Gastrocnemius medialis (tissue), 4 donors: ENCODE data around the gene TMEM116.

ENCODE experiments used
- POLR2A ChIP-seq, 2 donors: fragments of 450-650 bp; IDR thresholded peaks; one replicate each; pipeline ENCODE4 v1.6.1; 2017; ENCODE audit warnings: antibody characterized with exemption in 2 of 2, mild to moderate bottlenecking in 2 of 2, moderate library complexity in 2 of 2
- TF ChIP-seq, protein P1 (sequence below), 5 experiments: fragments of 450-650 bp in 3 of 5; fragments of 200-600 bp in 2 of 5; sonication (generic) in 2 of 5; IDR thresholded peaks in 4 of 5; conservative IDR thresholded peaks in 1 of 5; 1 replicate in 4 of 5; 2 replicates in 1 of 5; pipeline ENCODE4 v1.5.1; 2016 to 2019; ENCODE audit warnings: antibody characterized with exemption in 5 of 5, mild to moderate bottlenecking in 3 of 5, moderate library complexity in 3 of 5

- no peak for TF ChIP-seq POLR2A (IDR thresholded peaks at IDR 0.05)
- TF ChIP-seq, protein P1, sequence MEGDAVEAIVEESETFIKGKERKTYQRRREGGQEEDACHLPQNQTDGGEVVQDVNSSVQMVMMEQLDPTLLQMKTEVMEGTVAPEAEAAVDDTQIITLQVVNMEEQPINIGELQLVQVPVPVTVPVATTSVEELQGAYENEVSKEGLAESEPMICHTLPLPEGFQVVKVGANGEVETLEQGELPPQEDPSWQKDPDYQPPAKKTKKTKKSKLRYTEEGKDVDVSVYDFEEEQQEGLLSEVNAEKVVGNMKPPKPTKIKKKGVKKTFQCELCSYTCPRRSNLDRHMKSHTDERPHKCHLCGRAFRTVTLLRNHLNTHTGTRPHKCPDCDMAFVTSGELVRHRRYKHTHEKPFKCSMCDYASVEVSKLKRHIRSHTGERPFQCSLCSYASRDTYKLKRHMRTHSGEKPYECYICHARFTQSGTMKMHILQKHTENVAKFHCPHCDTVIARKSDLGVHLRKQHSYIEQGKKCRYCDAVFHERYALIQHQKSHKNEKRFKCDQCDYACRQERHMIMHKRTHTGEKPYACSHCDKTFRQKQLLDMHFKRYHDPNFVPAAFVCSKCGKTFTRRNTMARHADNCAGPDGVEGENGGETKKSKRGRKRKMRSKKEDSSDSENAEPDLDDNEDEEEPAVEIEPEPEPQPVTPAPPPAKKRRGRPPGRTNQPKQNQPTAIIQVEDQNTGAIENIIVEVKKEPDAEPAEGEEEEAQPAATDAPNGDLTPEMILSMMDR (IDR thresholded peaks at IDR 0.05 in 4 of 5, conservative IDR thresholded peaks at IDR 0.05 in 1 of 5) = no peak
Observed at GRCh38 chr12:111936869-111937268, 76.1 kb downstream of the TMEM116 start.
